HL-60/S4 (cell line): ENCODE measurements around the gene SHLD2.
"Not testable (repeated sequence)": the region's sequence is repeated elsewhere in the genome, so short reads cannot be mapped to it uniquely, and the experiment has no call there.

Experiments used
- in situ Hi-C: fragments of 300-500 bp; cut with MboI; formaldehyde crosslinking; loops from 2 replicates; pipeline ENCODE4 v1.14.3; 2022; ENCODE audit warnings: low sequenced_read_pairs

SHLD2 gene

GRCh38 chr10:87137478-87137877, 42.5 kb downstream of the SHLD2 start:
- in situ Hi-C loops: not testable (repeated sequence)

- in situ Hi-C loops: not testable (repeated sequence)
Observed at GRCh38 chr10:87142230-87143108, 47.5 kb downstream of the SHLD2 start.

- in situ Hi-C loops: not testable (repeated sequence)
Observed at GRCh38 chr10:87143109-87143418, 48.1 kb downstream of the SHLD2 start.

- in situ Hi-C loops: not testable (repeated sequence)
Observed at GRCh38 chr10:87145598-87145997, 50.6 kb downstream of the SHLD2 start.

GRCh38 chr10:87149020-87149609, 54.1 kb downstream of the SHLD2 start:
- in situ Hi-C loops: not testable (repeated sequence)

GRCh38 chr10:87151516-87151915, 56.5 kb downstream of the SHLD2 start:
- in situ Hi-C loops: not testable (repeated sequence)

DNA sequence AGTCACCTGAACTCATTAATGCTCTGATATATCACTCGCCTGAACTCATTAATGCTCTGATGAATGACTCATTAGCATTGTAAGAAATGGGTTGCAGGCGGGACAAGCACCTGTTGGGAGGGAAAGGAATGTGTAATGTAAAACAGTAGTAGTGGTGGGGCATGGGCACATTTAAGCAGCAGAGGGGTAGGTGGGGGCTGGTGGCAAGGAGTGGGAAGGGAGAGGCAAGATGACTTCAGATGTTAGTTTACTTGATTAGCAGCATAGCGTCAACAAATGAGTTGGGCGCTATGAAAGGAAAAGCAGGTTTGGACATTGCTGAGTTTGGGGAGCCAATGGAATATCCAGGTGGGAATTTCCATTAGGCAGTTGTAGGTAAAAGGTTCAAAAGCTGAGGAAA, 61.8 kb downstream of the SHLD2 start:
- in situ Hi-C loops: not testable (repeated sequence)

DNA sequence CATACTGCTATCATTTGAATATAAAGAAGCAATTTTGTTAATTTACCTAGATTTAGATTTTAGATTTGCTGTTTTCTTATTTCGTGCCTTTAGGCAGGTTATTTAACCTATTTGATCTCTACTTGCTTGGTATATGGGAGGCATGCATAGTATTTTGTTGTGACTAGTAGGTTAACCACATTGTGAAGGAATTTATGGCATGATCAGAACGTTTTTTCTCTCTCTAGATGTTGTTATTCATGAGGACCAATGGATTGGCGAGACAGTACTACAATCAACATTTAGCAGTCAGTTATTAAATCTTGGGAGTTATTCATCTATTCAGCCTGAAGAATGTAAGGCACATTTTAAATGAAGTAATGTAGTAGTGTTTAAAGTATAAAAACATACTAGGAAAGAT, 62.8 kb downstream of the SHLD2 start:
- in situ Hi-C loops: not testable (repeated sequence)

- in situ Hi-C loops: not testable (repeated sequence)
Observed at GRCh38 chr10:87162703-87163293, 67.8 kb downstream of the SHLD2 start.

GRCh38 chr10:87163414-87163813, 68.4 kb downstream of the SHLD2 start:
- in situ Hi-C loops: not testable (repeated sequence)

DNA sequence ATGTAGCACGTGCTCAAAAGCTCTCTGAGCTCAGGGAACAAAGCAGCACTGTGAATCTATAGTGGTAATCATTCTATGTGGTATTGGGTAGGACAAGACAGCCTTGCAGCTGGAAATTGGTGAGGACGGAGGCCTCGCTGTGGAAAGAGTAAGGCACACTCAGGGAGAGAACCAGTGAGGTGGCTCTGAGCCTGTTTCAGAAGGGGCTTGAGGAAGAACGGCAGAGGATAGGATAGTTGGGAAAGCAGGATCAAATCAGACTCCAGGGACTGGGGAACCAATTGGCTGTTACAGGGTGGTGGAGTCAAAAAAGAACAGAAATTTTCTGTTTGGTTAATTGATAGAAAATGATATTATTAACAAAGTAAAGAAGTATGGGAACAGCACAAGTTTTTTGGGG, 74.9 kb downstream of the SHLD2 start:
- in situ Hi-C loops: not testable (repeated sequence)

DNA sequence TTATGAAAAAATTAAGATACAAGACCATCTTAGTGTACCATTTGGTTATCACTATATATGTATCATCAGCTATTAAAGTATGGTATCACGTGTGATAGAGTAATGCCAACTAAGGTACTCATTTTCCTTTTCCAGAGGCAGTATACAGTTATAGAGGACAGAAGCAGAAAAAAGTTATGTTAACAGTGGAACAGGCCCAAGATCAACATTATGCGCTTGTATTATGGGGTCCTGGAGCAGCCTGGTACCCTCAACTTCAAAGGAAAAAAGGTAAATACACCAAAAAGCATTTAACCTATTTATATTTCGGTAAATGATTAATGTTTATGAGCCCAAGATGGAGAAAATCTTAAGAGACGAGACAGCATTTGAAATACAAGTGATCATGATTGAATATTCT, 75.7 kb downstream of the SHLD2 start:
- in situ Hi-C loops: not testable (repeated sequence)

GRCh38 chr10:87171670-87172069, 76.7 kb downstream of the SHLD2 start:
- in situ Hi-C loops: not testable (repeated sequence)

GRCh38 chr10:87172178-87172577, 77.2 kb downstream of the SHLD2 start:
- in situ Hi-C loops: not testable (repeated sequence)

- in situ Hi-C loops: not testable (repeated sequence)
Observed at GRCh38 chr10:87177587-87177986, 82.6 kb downstream of the SHLD2 start.

DNA sequence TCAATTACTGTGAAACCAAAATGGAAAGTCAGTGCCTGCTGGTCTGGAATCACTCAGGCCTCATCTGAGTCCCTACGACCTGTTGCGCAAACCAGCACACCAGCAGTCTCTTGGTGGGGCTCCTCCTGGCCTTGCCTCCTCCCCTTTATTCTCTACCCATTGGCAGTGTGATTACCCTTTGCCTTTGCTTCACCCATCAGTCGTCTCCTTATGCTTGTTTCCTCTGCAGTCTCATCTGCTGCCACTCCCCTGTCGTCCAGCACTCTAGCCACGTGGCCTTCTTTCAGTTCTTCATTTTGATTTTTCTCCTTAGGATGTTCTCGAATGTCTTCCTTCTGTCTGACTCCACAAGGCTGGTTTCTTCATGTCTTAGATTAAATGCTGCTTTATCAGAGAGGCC, 89.4 kb downstream of the SHLD2 start:
- in situ Hi-C loops: not testable (repeated sequence)

GRCh38 chr10:87186016-87186415, 91.0 kb downstream of the SHLD2 start:
- in situ Hi-C loops: not testable (repeated sequence)

- in situ Hi-C loops: not testable (repeated sequence)
Observed at GRCh38 chr10:87187573-87187972, 92.6 kb downstream of the SHLD2 start.

- in situ Hi-C loops: not testable (repeated sequence)
Observed at GRCh38 chr10:87191841-87192240, 96.8 kb downstream of the SHLD2 start.

DNA sequence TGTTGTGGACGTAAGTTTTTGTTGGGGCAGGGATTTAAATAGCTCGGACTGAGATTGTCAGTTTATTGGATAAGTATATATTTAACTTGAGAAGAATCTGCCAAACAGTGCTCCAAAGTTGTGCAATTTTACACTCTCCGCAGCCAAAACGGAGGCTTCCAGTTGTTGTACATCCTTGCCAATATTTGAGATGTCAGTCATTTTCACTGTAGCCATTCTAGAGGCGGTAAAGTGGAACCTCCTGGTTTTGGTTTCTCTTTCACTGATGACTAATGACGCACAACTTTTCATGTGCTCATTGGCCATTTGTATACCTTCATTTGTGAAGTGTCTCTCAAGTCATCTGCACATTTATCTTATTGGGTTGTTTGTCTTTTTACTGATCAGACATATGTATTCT, 105.9 kb downstream of the SHLD2 start:
- in situ Hi-C loops: not testable (repeated sequence)

DNA sequence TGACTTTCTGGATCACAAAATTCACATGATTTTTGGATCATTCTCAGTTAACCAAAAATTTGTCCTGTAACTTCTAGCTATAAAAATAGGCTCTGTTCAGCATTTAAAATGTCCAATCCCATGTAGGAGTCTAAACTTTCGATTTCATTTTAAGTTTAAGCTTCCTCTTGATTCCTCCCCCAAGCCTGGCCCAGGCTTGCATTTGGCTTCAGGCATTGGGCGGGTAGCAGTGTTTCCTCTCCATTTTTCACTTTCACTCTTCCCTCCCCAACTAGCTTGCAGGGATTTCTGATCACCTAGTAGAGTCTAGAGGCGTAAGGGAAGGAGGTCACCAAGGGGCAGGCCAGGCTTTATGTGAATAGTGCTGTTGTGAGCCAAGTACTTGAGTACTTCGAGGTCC, 109.8 kb downstream of the SHLD2 start:
- in situ Hi-C loops: not testable (repeated sequence)

DNA sequence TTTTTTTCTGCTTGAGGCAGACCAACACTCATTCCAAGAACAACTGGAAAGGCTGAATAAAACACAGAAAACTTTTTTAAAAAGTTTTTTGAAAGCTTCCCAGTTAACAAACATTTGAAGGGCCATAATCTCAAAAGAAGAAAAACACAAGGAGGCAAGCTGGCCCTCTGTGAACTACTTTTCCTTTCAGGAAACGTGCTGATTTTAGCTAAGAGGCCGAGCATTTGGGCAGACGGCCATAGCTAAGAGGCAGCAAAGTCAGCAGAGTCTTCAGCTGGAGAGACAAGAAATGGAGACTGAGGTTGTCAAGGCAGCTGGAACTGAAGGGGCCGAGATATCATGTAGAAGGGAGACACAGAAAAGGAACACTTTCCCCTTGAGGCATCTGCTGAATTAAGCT, 111.9 kb downstream of the SHLD2 start:
- in situ Hi-C loops: not testable (repeated sequence)
